Body of pancreas (tissue), 4 donors: ENCODE data around the gene TRMT1. TPM values are rescaled to one million over a fixed set of nuclear protein-coding genes. Genes with fewer than 3 reads are reported as not detected.
"Not testable (repeated sequence)": the region's sequence is repeated elsewhere in the genome, so short reads cannot be mapped to it uniquely, and the experiment has no call there.

ENCODE experiments used
- ATAC-seq: fragments of 150-250 bp; one replicate; pipeline ENCODE4 v1.9.1; 2016
- DNase-seq, 4 donors: peaks; one replicate each; pipeline ENCODE4 v3.0.0-alpha.2; 2019
- H3K27ac ChIP-seq, 4 donors: fragments of 200-600 bp; sonication (generic); 1 replicate in 3 of 4; 2 replicates in 1 of 4; pipeline versions ENCODE4 v1.5.1 to v1.6.1; 2016 to 2019; ENCODE audit warnings: mild to moderate bottlenecking in 1 of 4, mixed read lengths in 1 of 4, moderate library complexity in 1 of 4
- H3K27me3 ChIP-seq, 2 donors: fragments of 200-600 bp; sonication (generic); one replicate each; pipeline ENCODE4 v1.6.0; 2016; ENCODE audit warnings: mild to moderate bottlenecking in 1 of 2
- H3K36me3 ChIP-seq, 2 donors: fragments of 200-600 bp; sonication (generic); replicated peaks in 1 of 2; 2 replicates each; pipeline ENCODE4 v1.5.1; 2016; ENCODE audit warnings: low read depth in 2 of 2; ENCODE audit not compliant: insufficient read depth in 1 of 2
- H3K4me1 ChIP-seq: fragments of 200-600 bp; sonication (generic); one replicate; pipeline ENCODE4 v1.6.0; 2016
- H3K4me3 ChIP-seq, 2 donors: fragments of 200-600 bp; sonication (generic); 1 replicate in 1 of 2; 2 replicates in 1 of 2; pipeline ENCODE4 v1.5.1; 2016 to 2019
- H3K9me3 ChIP-seq, 3 donors: fragments of 200-600 bp; sonication (generic); 1 replicate in 2 of 3; 2 replicates in 1 of 3; pipeline ENCODE4 v1.5.1; 2016
- POLR2A ChIP-seq, 3 donors: fragments of 450-650 bp; IDR thresholded peaks; one replicate each; pipeline ENCODE4 v1.6.1; 2016; ENCODE audit warnings: antibody characterized with exemption in 3 of 3, mild to moderate bottlenecking in 2 of 3
- WGBS, 2 donors: methylation state at CpG; one replicate each; pipeline ENCODE4 v1.1.5; 2017; 5-methylcytosine and 5-hydroxymethylcytosine counted together
- intact Hi-C: fragments of 100-400 bp; cut with DNase I; formaldehyde crosslinking; loops from one replicate; pipeline ENCODE4 v1.15.1; 2023
- total RNA-seq, 2 donors: library from RNA; depleted of rRNA; stranded (reverse); fragments of >200 nt; gene quantifications; one replicate each; pipeline ENCODE4 v1.1.0, GENCODE V29; 2016
- TF ChIP-seq, protein P1 (sequence below), 7 experiments: fragments of 450-650 bp in 4 of 7; fragments of 200-600 bp in 3 of 7; sonication (generic) in 3 of 7; IDR thresholded peaks; one replicate each; pipeline ENCODE4 v1.5.1; 2016 to 2019; ENCODE audit warnings: antibody characterized with exemption in 7 of 7

Gene TRMT1
- total RNA-seq, 2 donors from 2014 or later = 21.5 to 36.3 TPM

DNA sequence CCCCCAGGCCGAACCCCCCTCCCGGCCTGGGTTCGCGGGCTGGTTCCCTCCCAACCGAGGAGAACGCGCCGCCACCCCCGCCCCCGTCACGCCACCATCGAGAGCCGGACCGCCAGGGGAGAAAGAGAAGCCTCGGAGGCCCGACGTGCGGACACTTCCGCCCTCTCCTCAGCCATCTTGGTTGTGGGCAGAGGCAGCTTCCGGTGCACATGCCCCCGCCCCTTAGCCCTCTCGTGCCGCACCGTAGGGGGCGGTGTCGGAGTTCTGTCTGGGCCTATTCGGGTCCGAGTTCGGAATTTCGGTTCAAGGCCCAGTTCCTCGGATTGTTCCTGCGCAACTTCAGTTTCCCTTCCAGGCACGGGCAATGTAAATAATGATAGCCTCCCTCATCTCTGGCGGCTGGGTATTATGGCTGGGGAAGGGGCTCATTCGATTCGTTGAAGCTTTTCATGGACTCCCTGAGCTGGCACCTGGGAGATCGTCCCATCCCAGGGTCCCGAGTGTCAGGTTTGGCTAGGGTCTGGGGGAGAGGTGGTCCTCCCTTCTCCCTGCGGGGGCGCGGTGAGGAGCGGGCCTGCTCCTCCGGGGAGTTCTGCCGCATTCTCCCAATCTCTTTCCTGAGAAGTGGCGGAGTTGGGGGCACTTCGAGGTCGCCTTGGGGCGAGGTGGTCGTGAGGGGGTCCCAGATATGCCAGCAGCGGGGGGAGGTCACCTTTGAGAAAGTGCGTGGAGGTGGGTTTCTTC is 33.8 kb upstream of the TRMT1 start, which contains the start of the genes IER2 and STX10:
Gene IER2 (plus strand): TSS at position 225 of the 744 bp plus-strand sequence. CDS start 2,776 bp downstream, outside the sequence.
Gene STX10 (minus strand): TSS at position 189 of the 744 bp plus-strand sequence. CDS start 202 bp downstream, outside the sequence.
- H3K4me3 ChIP-seq = peak within 1 kb of the TSS; percentile 43 to 68
- DNase-seq = peak; percentile 95 to 97 (median 96)
- TF ChIP-seq, protein P1, sequence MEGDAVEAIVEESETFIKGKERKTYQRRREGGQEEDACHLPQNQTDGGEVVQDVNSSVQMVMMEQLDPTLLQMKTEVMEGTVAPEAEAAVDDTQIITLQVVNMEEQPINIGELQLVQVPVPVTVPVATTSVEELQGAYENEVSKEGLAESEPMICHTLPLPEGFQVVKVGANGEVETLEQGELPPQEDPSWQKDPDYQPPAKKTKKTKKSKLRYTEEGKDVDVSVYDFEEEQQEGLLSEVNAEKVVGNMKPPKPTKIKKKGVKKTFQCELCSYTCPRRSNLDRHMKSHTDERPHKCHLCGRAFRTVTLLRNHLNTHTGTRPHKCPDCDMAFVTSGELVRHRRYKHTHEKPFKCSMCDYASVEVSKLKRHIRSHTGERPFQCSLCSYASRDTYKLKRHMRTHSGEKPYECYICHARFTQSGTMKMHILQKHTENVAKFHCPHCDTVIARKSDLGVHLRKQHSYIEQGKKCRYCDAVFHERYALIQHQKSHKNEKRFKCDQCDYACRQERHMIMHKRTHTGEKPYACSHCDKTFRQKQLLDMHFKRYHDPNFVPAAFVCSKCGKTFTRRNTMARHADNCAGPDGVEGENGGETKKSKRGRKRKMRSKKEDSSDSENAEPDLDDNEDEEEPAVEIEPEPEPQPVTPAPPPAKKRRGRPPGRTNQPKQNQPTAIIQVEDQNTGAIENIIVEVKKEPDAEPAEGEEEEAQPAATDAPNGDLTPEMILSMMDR (IDR thresholded peaks at IDR 0.05) = peak; percentile 42 to 89 (median 78)
- TF ChIP-seq POLR2A (IDR thresholded peaks at IDR 0.05) = peak; percentile 70 to 93 (median 89)
- no peaks in the 10 kb centered on the region for H3K36me3 ChIP-seq
- WGBS, 2 donors = 0% methylated on average over 17 to 41 of the region's 51 CpGs
- peaks cover 26% of the 10 kb centered on the region for H3K4me1 ChIP-seq
- intact Hi-C loops = no loop called here
- H3K27me3 ChIP-seq = no peaks in the 10 kb centered on the region
- peak within 1 kb of the TSS; percentile 98 to 100 (median 100) for H3K27ac ChIP-seq
- ATAC-seq = peak; percentile 54
- no peaks in the 10 kb centered on the region for H3K9me3 ChIP-seq

DNA sequence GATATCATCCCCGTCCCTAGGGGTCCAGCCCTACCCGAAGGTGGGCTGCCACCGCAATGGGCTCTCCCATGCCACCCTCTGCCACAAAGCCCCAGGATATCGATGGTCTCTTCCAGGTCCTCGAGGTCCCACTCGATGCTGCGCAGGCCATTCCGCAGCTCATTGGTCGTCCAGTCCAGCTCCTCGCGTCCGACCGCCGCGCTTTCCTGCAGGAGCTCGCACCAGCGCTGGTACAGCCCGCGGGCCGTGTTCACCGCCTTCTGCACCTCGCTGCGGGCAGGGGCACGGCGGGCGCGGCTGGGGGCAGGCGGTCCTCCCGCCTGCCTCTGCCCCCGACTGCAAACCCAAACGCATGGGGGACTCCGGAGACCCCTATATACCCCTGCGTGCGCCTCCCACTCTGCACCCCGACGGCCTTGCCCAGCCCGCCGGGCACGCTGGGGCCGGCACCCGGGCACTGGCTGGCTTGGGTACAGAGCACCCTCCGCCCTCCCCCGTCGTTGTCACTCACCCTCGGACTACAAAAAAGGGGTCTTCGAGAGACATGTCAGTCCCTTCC is 33.2 kb upstream of the TRMT1 start:
- intact Hi-C loops = loop anchor here (10.0 kb wide), 1 partner anchor 85 kb away; no protein-coding TSS in a partner anchor
- no peaks in the 10 kb centered on the region for H3K36me3 ChIP-seq
- peak overlapping the region; percentile 37 to 100 (median 99) for H3K27ac ChIP-seq
- WGBS, 2 donors = 0% methylated on average over 1 to 45 of the region's 46 CpGs
- H3K27me3 ChIP-seq = no peaks in the 10 kb centered on the region
- TF ChIP-seq POLR2A (IDR thresholded peaks at IDR 0.05) = no peak
- TF ChIP-seq, protein P1 (IDR thresholded peaks at IDR 0.05) = no peak
- ATAC-seq (peak; percentile 1), DNase-seq (peak; percentile 63 to 70 (median 66))
- H3K4me3 ChIP-seq = peak overlapping the region; percentile 43 to 68
- H3K4me1 ChIP-seq = peaks cover 19% of the 10 kb centered on the region
- no peaks in the 10 kb centered on the region for H3K9me3 ChIP-seq

DNA sequence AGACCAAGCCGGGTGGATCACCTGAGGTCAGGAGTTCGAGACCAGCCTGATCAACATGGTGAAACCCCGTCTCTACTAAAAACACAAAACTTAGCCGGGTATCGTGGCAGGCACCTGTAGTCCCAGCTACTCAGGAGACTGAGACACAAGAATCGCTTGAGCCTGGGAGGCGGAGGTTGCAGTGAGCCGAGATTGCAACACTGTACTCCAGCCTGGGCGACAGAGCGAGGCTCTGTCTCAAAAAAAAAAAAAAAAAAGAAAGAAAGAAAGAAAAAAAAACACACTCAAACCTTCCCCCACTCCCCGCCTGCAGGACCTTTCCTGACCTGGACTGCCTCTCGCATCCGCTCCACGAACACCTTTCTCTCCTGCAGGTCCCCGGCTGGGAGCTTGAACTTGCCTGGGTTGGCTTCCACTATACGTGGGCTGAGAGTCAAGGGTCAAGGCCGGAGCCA is 32.7 kb upstream of the TRMT1 start:
- not testable (repeated sequence) for ATAC-seq, H3K36me3 ChIP-seq, H3K9me3 ChIP-seq, H3K27me3 ChIP-seq
- peak overlapping the region; percentile 43 to 68 for H3K4me3 ChIP-seq
- H3K27ac ChIP-seq = peak overlapping the region in 3 of 4 donors; percentile 98 to 100 (median 100)
- intact Hi-C loops = loop anchor here (10.0 kb wide), 1 partner anchor 86 kb away; no protein-coding TSS in a partner anchor
- peak in 2 of 4 donors; percentile 14 to 24 for DNase-seq
- H3K4me1 ChIP-seq = peaks cover 19% of the 10 kb centered on the region
- WGBS, 2 donors = 22 to 28% methylated on average over 14 to 17 of the region's 17 CpGs

DNA sequence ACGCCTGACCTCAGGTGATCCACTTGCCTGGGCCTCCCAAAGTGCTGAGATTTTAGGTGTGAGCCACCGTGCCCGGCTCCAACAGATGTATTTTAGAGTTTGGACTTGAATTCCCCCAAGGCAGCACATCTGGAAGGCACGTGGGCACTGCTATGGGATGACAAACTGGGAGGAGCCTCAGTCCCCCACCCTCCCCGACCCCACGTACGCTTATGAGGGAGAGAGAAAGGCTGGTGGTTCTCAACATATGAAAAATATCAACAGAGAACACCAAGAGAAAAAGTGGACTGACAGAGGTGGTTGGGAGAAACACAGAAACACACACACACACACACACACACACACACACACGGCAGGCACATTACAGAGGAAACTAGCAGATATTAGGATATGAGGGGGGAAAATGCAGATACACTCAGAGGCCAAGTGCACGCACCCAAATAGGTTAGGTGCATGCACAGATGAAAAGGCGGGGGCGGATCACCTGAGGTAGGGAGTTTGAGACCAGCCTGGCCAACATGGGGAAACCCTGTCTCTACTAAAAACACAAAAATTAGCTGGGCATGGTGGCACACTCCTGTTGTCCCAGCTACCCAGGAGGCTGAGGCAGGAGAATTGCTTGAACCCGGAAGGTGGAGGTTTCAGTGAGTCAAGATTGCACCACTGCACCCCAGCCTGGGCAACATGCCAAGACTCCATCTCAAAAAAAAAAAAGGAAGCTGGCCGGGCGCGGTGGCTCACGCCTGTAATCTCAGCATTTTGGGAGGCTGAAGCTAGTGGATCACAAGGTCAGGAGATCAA is 30.4 kb upstream of the TRMT1 start:
- H3K4me3 ChIP-seq = no peak overlapping the region
- no peaks in the 10 kb centered on the region for H3K27me3 ChIP-seq
- 70 to 85% methylated on average over 16 of the region's 16 CpGs for WGBS, 2 donors
- DNase-seq (peak in 2 of 4 donors; percentile 25 to 33), ATAC-seq (no peak)
- no peaks in the 10 kb centered on the region for H3K9me3 ChIP-seq
- peaks cover 0 to 6% of the 10 kb centered on the region in 2 donors for H3K36me3 ChIP-seq
- H3K4me1 ChIP-seq = peaks cover 12% of the 10 kb centered on the region
- peak overlapping the region in 1 of 4 donors; percentile 54 for H3K27ac ChIP-seq
- TF ChIP-seq, protein P1 (IDR thresholded peaks at IDR 0.05) = no peak
- TF ChIP-seq POLR2A (IDR thresholded peaks at IDR 0.05) = no peak
- intact Hi-C loops = loop anchor here (10.0 kb wide), 1 partner anchor 88 kb away; no protein-coding TSS in a partner anchor
